WTC11 (cell line): Measurements from ENCODE around the gene FBLN7. TPM values are rescaled to one million over a fixed set of nuclear protein-coding genes. Genes with fewer than 3 reads are reported as not detected.

Experiments used
- ATAC-seq: fragments of 200-7000 bp; cut with Tn5 transposase; 2 replicates; pipeline ENCODE4 v1.10.0; 2021; ENCODE audit warnings: mild to moderate bottlenecking, moderate library complexity
- Bru-seq: library from RNA; stranded (reverse); fragments of 400-500 nt; gene quantifications from one replicate; lab custom pipeline; 2021; lab: Mats Ljungman, UMichigan
- CTCF ChIA-PET: fragments of 300-600 bp; sonication (Branson Sonifier 250); formaldehyde crosslinking; loops from one replicate; lab custom pipeline; 2021; ENCODE audit warnings: antibody characterized with exemption; lab: Charles Lee
- POLR2A ChIA-PET: fragments of 350-600 bp; sonication (Branson Sonifier 250); formaldehyde crosslinking; loops from one replicate; lab custom pipeline; 2021; ENCODE audit warnings: antibody characterized with exemption; lab: Charles Lee
- DNase-seq: peaks from one replicate; pipeline ENCODE4 v3.0.0; 2021; ENCODE audit warnings: low spot score
- H3K27ac Mint-ChIP-seq: 2 replicates; pipeline ENCODE4 v1.8.0; 2021; ENCODE audit warnings: mixed read lengths
- H3K27me3 Mint-ChIP-seq: 2 replicates; pipeline ENCODE4 v1.8.0; 2021; ENCODE audit warnings: low read depth, mild to moderate bottlenecking, moderate library complexity, mixed read lengths
- H3K36me3 Mint-ChIP-seq: 2 replicates; pipeline ENCODE4 v1.8.0; 2021; ENCODE audit warnings: mixed read lengths
- H3K4me1 Mint-ChIP-seq: 2 replicates; pipeline ENCODE4 v1.8.0; 2022; ENCODE audit warnings: mixed read lengths
- H3K4me3 Mint-ChIP-seq: 2 replicates; pipeline ENCODE4 v1.8.0; 2021; ENCODE audit warnings: mild to moderate bottlenecking, moderate library complexity, mixed read lengths
- H3K9me3 Mint-ChIP-seq: 2 replicates; pipeline ENCODE4 v1.8.0; 2021; ENCODE audit warnings: mixed read lengths
- ARID4B ChIP-seq: sonication (generic); formaldehyde crosslinking; IDR thresholded peaks from 2 replicates; pipeline ENCODE4 v1.8.0; 2023; ENCODE audit warnings: missing genetic modification reagents, mild to moderate bottlenecking, borderline replicate concordance
- ATF3 ChIP-seq: sonication (generic); formaldehyde crosslinking; conservative IDR thresholded peaks from 2 replicates; pipeline ENCODE4 v1.8.1; 2022; ENCODE audit warnings: mild to moderate bottlenecking, missing genetic modification reagents
- E2F1 ChIP-seq: sonication (generic); formaldehyde crosslinking; IDR thresholded peaks from 2 replicates; pipeline ENCODE4 v1.8.0; 2022; ENCODE audit warnings: mild to moderate bottlenecking, missing genetic modification reagents
- E2F5 ChIP-seq: sonication (generic); formaldehyde crosslinking; IDR thresholded peaks from 2 replicates; pipeline ENCODE4 v1.8.1; 2022; ENCODE audit warnings: mild to moderate bottlenecking, moderate library complexity, missing genetic modification reagents
- ESRRA ChIP-seq: sonication (generic); formaldehyde crosslinking; IDR thresholded peaks from 2 replicates; pipeline ENCODE4 v1.8.1; 2022; ENCODE audit warnings: mild to moderate bottlenecking, missing genetic modification reagents, borderline replicate concordance
- JUN ChIP-seq: sonication (generic); formaldehyde crosslinking; IDR thresholded peaks from 2 replicates; pipeline ENCODE4 v1.8.0; 2023; ENCODE audit warnings: mild to moderate bottlenecking, missing genetic modification reagents
- MAX ChIP-seq: sonication (generic); formaldehyde crosslinking; IDR thresholded peaks from 2 replicates; pipeline ENCODE4 v1.8.0; 2022; ENCODE audit warnings: mild to moderate bottlenecking, missing genetic modification reagents
- MLX ChIP-seq: sonication (generic); formaldehyde crosslinking; IDR thresholded peaks from 2 replicates; pipeline ENCODE4 v1.8.1; 2023; ENCODE audit warnings: mild to moderate bottlenecking, missing genetic modification reagents, moderate library complexity
- NR2C2 ChIP-seq: sonication (generic); formaldehyde crosslinking; IDR thresholded peaks from 2 replicates; pipeline ENCODE4 v1.8.0; 2022; ENCODE audit warnings: mild to moderate bottlenecking, missing genetic modification reagents
- OVOL2 ChIP-seq: fragments of 250-450 bp; sonication (Bioruptor Pico); IDR thresholded peaks from 2 replicates; pipeline ENCODE4 v1.9.0; 2021; ENCODE audit warnings: mild to moderate bottlenecking, borderline replicate concordance
- PRDM15 ChIP-seq: sonication (generic); formaldehyde crosslinking; IDR thresholded peaks from 2 replicates; pipeline ENCODE4 v1.8.0; 2022; ENCODE audit warnings: missing genetic modification reagents
- PRRX2 ChIP-seq: fragments of 250-450 bp; sonication (Bioruptor Pico); IDR thresholded peaks from 2 replicates; pipeline ENCODE4 v1.8.0; 2021; ENCODE audit warnings: mild to moderate bottlenecking
- SOX15 ChIP-seq: fragments of 250-450 bp; sonication (Bioruptor Pico); IDR thresholded peaks from 2 replicates; pipeline ENCODE4 v1.9.0; 2021; ENCODE audit warnings: mild to moderate bottlenecking
- USF2 ChIP-seq: sonication (generic); formaldehyde crosslinking; IDR thresholded peaks from 2 replicates; pipeline ENCODE4 v1.8.1; 2023; ENCODE audit warnings: mild to moderate bottlenecking, missing genetic modification reagents, moderate library complexity
- ZMAT4 ChIP-seq: fragments of 250-450 bp; sonication (Bioruptor Pico); IDR thresholded peaks from 2 replicates; pipeline ENCODE4 v1.9.0; 2021; ENCODE audit warnings: mild to moderate bottlenecking
- ZNF232 ChIP-seq: sonication (generic); formaldehyde crosslinking; IDR thresholded peaks from 2 replicates; pipeline ENCODE4 v1.8.0; 2022; ENCODE audit warnings: mild to moderate bottlenecking, missing genetic modification reagents
- ZNF425 ChIP-seq: fragments of 250-450 bp; sonication (Bioruptor Pico); conservative IDR thresholded peaks from 2 replicates; pipeline ENCODE4 v1.9.0; 2021; ENCODE audit warnings: mild to moderate bottlenecking
- long read RNA-seq, 3 experiments: library from RNA in 1 of 3; library from capped mRNA in 1 of 3; library from polyadenylated mRNA in 1 of 3; unstranded in 2 of 3; stranded (forward) in 1 of 3; transcript quantifications; one replicate each; pipeline ENCODE4 v2.0.0, GENCODE V29; 2021
- total RNA-seq: library from RNA; stranded (reverse); gene quantifications from 3 replicates; pipeline ENCODE4 v1.2.3, GENCODE V29; 2021

The FBLN7 gene
- total RNA-seq (0.55 to 0.96 TPM (median 0.80 TPM) in 3 replicates), Bru-seq, nascent RNA (percentile 23 among the genes with signal in this experiment)
- long read RNA-seq, experiment 1, partial matches to known transcripts, result 0 of 1 reads
- long read RNA-seq, experiment 1, other reads (novel, unspliced or antisense), result 1 of 1 reads
- long read RNA-seq, experiment 2, result 0 reads
- long read RNA-seq, experiment 3, result 0 reads

- H3K27ac Mint-ChIP-seq, result no peak within 1 kb of the TSS
- ChIA-PET CTCF (interaction anchor here (0.7 to 1.0 kb wide), 2 partner anchors 44 to 436 kb away, joined by 3 to 4 read pairs; no protein-coding TSS in a partner anchor), POLR2A (no interaction called here)
- no peaks in the 10 kb centered on the region for H3K9me3 Mint-ChIP-seq
- peak within 1 kb of the TSS; percentile 72 for H3K4me3 Mint-ChIP-seq
- no peaks in the 10 kb centered on the region for H3K36me3 Mint-ChIP-seq
- H3K27me3 Mint-ChIP-seq, result peaks cover 69% of the 10 kb centered on the region
- H3K4me1 Mint-ChIP-seq, result peaks cover 15% of the 10 kb centered on the region
- TF ChIP-seq NR2C2 (CRISPR knock-in tag), result no peak
- no peak for TF ChIP-seq SOX15 (CRISPR knock-in tag)
- TF ChIP-seq ESRRA, result no peak
- TF ChIP-seq PRDM15 (CRISPR knock-in tag), result no peak
- TF ChIP-seq MAX, result no peak
- no peak for TF ChIP-seq E2F5 (CRISPR knock-in tag)
- no peak for TF ChIP-seq ZNF232 (CRISPR knock-in tag)
- no peak for TF ChIP-seq USF2 (CRISPR knock-in tag)
- no peak for TF ChIP-seq PRRX2 (CRISPR knock-in tag)
- TF ChIP-seq OVOL2 (CRISPR knock-in tag), result no peak
- no peak for TF ChIP-seq MLX (CRISPR knock-in tag)
- DNase-seq (peak; percentile 39), ATAC-seq (peak; percentile 64)
Observed at GRCh38 chr2:112138159-112139032, at the start of gene FBLN7. FBLN7 (plus strand) TSS chr2:112138385; CDS start chr2:112138656, 271 bp downstream.

GRCh38 chr2:112089375-112089774, 48.8 kb upstream of the FBLN7 start:
- Mint-ChIP-seq H3K36me3 (peaks cover 16% of the 10 kb centered on the region), H3K27me3 (no peaks in the 10 kb centered on the region), H3K4me1 (no peaks in the 10 kb centered on the region), H3K4me3 (no peak overlapping the region), H3K27ac (no peak overlapping the region)
- ChIA-PET CTCF (no interaction called here), POLR2A (no interaction called here)
- ATAC-seq (no peak), DNase-seq (no peak)
- TF ChIP-seq E2F1 (no peak), ARID4B (no peak), ZMAT4 (no peak), ZNF425 (CRISPR knock-in tag) (no peak), ATF3 (CRISPR knock-in tag) (no peak), JUN (CRISPR knock-in tag) (no peak)
- TF ChIP-seq, all 79 proteins: peak for 0
- no peaks in the 10 kb centered on the region for H3K9me3 Mint-ChIP-seq
